Mucosa of descending colon (tissue), 3 donors: ENCODE measurements around the gene SCNM1. TPM values are rescaled to one million over a fixed set of nuclear protein-coding genes. Genes with fewer than 3 reads are reported as not detected.

ENCODE experiments used
- ATAC-seq: fragments of 200-7000 bp; cut with Tn5 transposase; one replicate; pipeline ENCODE4 v1.9.1; 2020; ENCODE audit warnings: mild to moderate bottlenecking, moderate library complexity
- DNase-seq, 3 donors: peaks; one replicate each; pipeline ENCODE4 v3.0.0-alpha.2; 2020
- H3K36me3 ChIP-seq: fragments of 200-600 bp; one replicate; pipeline ENCODE4 v1.8.0; 2021; ENCODE audit warnings: low read depth, mild to moderate bottlenecking
- H3K4me1 ChIP-seq: fragments of 200-600 bp; one replicate; pipeline ENCODE4 v1.8.0; 2021; ENCODE audit warnings: low read depth, mild to moderate bottlenecking
- H3K4me3 ChIP-seq: fragments of 200-600 bp; one replicate; pipeline ENCODE4 v1.8.0; 2021; ENCODE audit warnings: mild to moderate bottlenecking
- H3K9me3 ChIP-seq: fragments of 200-600 bp; one replicate; pipeline ENCODE4 v1.8.0; 2021; ENCODE audit warnings: mild to moderate bottlenecking
- intact Hi-C, 2 donors: fragments of 100-400 bp; cut with DNase I in 1 of 2; cut with micrococcal nuclease in 1 of 2; formaldehyde crosslinking; loops; one replicate each; pipeline versions ENCODE4 v1.11.0 to v1.11.1; 2022; cut with DNase I, micrococcal nuclease
- long read RNA-seq, 2 donors: library from polyadenylated mRNA; unstranded; transcript quantifications; one replicate each; pipeline ENCODE4 v2.0.0, GENCODE V29; 2019 to 2021
- total RNA-seq, 3 donors: library from RNA; stranded (reverse); fragmentation: NEBNext Ultra II Directional in 2 of 3; extraction: Animal tissue kit (Norgen Biotek cat#: 25700) in 2 of 3; gene quantifications; one replicate each; pipeline versions ENCODE4 v1.2.1 to v1.2.4, GENCODE V29; 2021 to 2023
- TF ChIP-seq, protein P1 (sequence below): fragments of 200-600 bp; IDR thresholded peaks from one replicate; pipeline ENCODE4 v1.8.0; 2022; ENCODE audit warnings: antibody characterized with exemption, mild to moderate bottlenecking
- donor health status: DM: no; HTN: no; CAD: no; lungs with moderate emphysema.
- donor health status: DM: no; HTN: no; CAD: no.
- donor health status: DM: no; HTN: yes; CAD: no.

Gene SCNM1, protein sequence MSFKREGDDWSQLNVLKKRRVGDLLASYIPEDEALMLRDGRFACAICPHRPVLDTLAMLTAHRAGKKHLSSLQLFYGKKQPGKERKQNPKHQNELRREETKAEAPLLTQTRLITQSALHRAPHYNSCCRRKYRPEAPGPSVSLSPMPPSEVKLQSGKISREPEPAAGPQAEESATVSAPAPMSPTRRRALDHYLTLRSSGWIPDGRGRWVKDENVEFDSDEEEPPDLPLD
- total RNA-seq = 10 to 100 TPM; 27.9 to 37.8 (median 28.1) TPM
- long read RNA-seq, donor 1, transcript SCNM1-202 (7 exons, 2,016 nt) = major isoform, 20 of 50 reads
- long read RNA-seq, donor 1, partial matches to known transcripts = 3 of 50 reads
- long read RNA-seq, donor 1, other reads (novel, unspliced or antisense) = 24 of 50 reads
- long read RNA-seq, donor 2, transcript SCNM1-202 (7 exons, 2,016 nt) = major isoform, 14 of 33 reads
- long read RNA-seq, donor 2, partial matches to known transcripts = 2 of 33 reads
- long read RNA-seq, donor 2, other reads (novel, unspliced or antisense) = 10 of 33 reads

DNA sequence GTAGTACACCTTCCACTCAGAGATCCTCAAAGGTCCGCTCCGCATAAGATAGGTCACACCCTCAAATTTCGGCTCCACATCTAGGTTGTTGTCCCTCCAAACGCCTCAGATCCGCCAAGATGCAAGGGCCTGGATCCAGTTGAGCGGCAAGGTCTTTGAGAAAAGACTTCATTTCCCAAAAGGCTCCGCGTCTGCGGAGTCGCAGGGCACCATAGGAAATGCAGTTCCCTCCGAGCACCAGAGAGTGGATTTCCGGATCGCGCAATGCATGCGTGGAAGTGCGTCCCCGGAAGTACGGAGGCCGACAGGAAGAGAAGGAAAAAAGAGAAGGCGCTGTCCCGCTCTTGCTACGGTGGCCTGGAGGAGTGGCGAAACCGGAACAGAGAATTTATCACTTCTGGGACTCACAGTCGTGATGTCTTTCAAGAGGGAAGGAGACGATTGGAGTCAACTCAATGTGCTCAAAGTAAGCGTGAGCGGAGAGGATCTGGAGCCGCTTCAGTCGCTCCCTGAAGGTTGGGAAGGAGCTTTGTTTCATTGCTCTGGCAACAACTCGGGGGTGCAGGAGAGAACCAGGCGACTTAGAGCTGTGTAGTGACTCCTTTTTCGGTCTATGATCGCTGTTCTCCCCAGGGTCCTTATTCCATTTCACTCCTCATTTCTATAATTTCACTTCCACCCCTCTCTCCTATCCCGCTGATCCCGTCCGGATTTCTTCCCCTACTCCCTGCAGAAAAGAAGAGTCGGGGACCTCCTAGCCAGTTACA lies at the start of gene SCNM1, which contains the start of gene LYSMD1:
Gene SCNM1 (plus strand): TSS at position 407 of the 767 bp plus-strand sequence. CDS start 9 bp downstream, at position 416.
Gene LYSMD1 (minus strand): TSS at position 165 of the 767 bp plus-strand sequence. CDS start 644 bp downstream, outside the sequence.
- peaks cover 11% of the 10 kb centered on the region for H3K4me1 ChIP-seq
- H3K36me3 ChIP-seq = no peaks in the 10 kb centered on the region
- peak; percentile 95 to 99 (median 97) for DNase-seq
- H3K4me3 ChIP-seq = peak within 1 kb of the TSS; percentile 42
- no peaks in the 10 kb centered on the region for H3K9me3 ChIP-seq
- ATAC-seq = peak; percentile 98
- intact Hi-C loops = no loop called here
- TF ChIP-seq, protein P1, sequence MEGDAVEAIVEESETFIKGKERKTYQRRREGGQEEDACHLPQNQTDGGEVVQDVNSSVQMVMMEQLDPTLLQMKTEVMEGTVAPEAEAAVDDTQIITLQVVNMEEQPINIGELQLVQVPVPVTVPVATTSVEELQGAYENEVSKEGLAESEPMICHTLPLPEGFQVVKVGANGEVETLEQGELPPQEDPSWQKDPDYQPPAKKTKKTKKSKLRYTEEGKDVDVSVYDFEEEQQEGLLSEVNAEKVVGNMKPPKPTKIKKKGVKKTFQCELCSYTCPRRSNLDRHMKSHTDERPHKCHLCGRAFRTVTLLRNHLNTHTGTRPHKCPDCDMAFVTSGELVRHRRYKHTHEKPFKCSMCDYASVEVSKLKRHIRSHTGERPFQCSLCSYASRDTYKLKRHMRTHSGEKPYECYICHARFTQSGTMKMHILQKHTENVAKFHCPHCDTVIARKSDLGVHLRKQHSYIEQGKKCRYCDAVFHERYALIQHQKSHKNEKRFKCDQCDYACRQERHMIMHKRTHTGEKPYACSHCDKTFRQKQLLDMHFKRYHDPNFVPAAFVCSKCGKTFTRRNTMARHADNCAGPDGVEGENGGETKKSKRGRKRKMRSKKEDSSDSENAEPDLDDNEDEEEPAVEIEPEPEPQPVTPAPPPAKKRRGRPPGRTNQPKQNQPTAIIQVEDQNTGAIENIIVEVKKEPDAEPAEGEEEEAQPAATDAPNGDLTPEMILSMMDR = no peak

DNA sequence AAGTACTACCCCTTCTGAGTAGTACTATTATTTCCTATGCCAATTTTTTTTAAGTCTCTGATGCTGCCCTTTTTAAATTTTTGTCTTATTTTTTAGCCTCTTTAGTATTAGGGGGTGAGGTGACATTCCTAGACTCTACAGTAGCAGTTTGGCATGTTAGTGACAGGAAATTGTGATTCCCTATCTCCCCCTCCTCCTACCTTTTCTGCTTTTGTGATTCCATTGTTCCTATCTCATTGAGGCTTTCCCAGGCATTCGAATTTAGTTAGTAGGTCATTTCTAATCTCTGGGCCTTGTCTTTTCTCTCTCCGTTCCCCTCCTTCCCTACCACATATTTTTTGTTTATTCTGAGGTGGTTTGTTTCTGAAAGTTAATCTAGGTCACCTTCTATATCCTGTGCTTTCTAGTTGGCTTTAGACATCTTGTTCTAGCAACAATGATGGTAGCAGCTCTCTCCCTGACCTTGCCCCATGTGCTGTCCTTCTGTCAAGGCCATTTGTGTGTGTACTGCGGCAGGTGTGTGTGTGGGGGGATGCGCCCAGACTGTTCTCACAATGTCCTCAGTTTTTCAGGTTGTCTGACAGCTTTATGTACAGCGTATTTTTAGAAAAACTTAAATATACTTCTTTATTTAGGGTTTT lies 41.1 kb upstream of the SCNM1 start:
- Histone ChIP-seq H3K4me3 (no peak overlapping the region), H3K36me3 (no peaks in the 10 kb centered on the region), H3K4me1 (no peaks in the 10 kb centered on the region), H3K9me3 (no peaks in the 10 kb centered on the region)
- ATAC-seq (no peak), DNase-seq (no peak)
- intact Hi-C loops = no loop called here
- TF ChIP-seq, protein P1 = no peak

DNA sequence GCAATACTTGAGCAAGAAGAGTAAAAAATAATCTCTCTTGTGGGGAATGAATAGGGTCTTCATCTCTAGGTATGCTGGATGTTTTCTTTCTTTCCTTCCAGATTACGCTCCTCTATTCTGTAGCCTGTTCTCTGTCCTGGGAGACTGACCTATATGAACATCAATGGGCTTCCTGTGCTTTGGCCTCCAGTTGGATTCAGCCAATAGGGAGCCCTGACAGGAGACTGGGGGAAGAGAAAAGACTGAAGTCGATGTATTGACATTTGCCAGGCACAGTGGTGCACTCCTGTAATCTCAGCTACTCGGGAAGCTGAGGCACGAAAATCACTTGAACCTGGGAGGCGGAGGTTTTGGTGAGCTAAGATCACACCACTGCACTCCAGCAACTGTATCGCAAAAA lies 37.1 kb upstream of the SCNM1 start:
- Histone ChIP-seq H3K4me1 (no peaks in the 10 kb centered on the region), H3K4me3 (no peak overlapping the region), H3K9me3 (no peaks in the 10 kb centered on the region), H3K36me3 (no peaks in the 10 kb centered on the region)
- ATAC-seq (no peak), DNase-seq (no peak)
- TF ChIP-seq, protein P1 = no peak
- intact Hi-C loops = no loop called here

DNA sequence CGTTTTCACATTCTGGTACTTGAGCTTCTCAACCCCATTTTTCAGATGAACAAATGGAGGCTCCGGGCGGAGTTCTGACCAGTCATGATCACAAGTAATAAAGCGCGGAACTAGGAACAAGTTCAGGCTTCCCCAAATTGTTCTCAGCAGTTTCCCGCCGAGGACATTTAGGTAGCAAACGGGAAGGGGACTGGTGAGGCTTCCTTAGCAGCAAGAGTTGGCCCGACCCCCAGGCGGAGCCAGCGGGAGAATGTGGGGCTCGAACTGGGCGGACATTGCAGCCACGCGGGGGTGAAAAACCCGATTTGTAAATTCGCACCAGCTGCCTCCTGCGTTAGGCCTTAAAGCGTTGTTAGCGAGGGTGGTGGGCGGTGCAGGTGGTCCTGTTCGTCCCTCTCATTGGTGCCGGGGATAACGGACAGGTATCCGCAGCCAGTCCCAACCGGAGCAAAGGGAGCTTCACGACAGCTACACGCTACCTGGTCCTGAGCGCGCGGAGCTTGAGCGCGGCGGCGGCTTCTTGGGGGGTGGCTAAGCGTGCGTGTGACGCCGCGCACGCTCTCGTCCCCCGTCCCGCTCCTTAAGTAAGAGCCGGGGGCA lies 34.9 kb upstream of the SCNM1 start:
- ATAC-seq (peak; percentile 93), DNase-seq (peak; percentile 85 to 87 (median 86))
- Histone ChIP-seq H3K4me1 (no peaks in the 10 kb centered on the region), H3K4me3 (no peak overlapping the region), H3K9me3 (no peaks in the 10 kb centered on the region), H3K36me3 (no peaks in the 10 kb centered on the region)
- intact Hi-C loops = no loop called here
- TF ChIP-seq, protein P1 = no peak

DNA sequence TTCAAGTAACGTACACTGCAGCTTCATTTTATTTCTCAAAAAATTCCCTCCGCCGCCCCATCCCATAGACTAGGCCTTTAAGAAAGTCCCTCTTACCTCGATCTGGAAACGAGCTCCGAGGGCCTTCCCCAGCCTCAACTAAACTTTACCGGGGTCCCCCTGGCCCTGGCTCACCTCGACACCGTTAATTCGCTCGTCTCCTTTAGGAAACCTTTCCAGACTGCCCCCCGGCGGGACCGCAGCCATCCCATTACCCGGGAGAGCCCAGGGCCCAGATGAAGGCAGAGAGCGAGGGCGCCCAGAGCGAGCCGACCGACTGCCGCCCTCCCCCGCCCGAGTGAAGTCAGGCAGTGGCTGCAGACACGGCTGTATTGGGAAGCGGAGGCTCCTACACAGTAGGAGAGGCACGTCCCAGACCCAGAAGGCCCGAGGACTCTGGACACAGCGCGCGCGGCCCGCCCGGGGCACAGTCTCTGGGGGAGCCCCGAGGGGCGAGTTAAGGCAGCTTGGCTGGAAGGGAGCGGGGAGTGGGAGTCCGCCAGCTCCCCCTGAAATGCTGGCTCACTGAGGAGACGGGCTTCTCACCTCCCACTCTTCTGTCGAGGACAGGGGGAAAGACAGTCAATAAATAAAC lies 34.1 kb upstream of the SCNM1 start:
- Histone ChIP-seq H3K9me3 (no peaks in the 10 kb centered on the region), H3K4me1 (no peaks in the 10 kb centered on the region), H3K36me3 (no peaks in the 10 kb centered on the region), H3K4me3 (no peak overlapping the region)
- intact Hi-C loops = no loop called here
- TF ChIP-seq, protein P1 = no peak
- peak; percentile 73 for ATAC-seq
- DNase-seq = peak in 1 of 3 donors; percentile 60
